ENCODE results near the gene LRSAM1. TPM values are rescaled to one million over a fixed set of nuclear protein-coding genes. Genes with fewer than 3 reads are reported as not detected.

Gene LRSAM1
- total and polyA plus RNA-seq, 9 of the 15 experiments (the other 6 are each of a cell fraction or from before 2014, with no cell fraction given), result 0.07 to 16.2 (median 4.7) TPM

DNA sequence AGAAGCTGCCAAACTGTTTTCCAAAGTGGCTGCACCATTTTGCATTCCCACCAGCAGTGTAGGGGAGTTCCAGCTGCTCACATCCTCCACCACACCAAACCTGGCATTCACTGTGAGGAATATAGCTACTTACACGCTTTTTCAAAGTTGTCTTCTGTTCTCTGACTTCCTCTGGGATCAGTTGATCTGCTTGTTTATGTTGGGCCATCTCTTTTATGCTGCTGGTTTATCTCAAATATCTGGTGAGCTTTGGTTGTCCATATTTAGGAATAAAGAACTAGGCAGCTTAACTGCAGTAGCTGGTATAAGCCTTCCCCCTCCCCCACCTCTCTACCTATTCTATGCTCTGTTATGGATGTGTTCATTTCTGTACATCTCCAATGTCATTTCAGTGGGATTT, 35.7 kb upstream of the LRSAM1 start:
- Histone ChIP-seq H3K79me2 (ENCODE audit: control insufficient read depth, insufficient read depth, low read length) (no peaks in the 10 kb centered on the region), H3K27ac (ENCODE audit: extremely low read depth, low read depth, low read length) (no peak overlapping the region), H3K4me2 (ENCODE audit: insufficient read depth, low read length) (no peak overlapping the region), H3K9ac (ENCODE audit: insufficient read depth in 1 of 2, low read depth in 2 of 2, low read length in 2 of 2) (no peak overlapping the region), H3K9me1 (ENCODE audit: control insufficient read depth, insufficient read depth, low read length) (no peaks in the 10 kb centered on the region), H3K36me3 (ENCODE audit: control insufficient read depth, insufficient read depth, low read length) (no peaks in the 10 kb centered on the region), H3K9me3 (replicated peaks; ENCODE audit: control insufficient read depth, insufficient read depth, low read depth, low read length) (no peaks in the 10 kb centered on the region), H3K4me1 (replicated peaks in 1 of 2; ENCODE audit: control insufficient read depth in 2 of 2, insufficient read depth in 2 of 2, low read length in 2 of 2) (peaks cover 12 to 14% of the 10 kb centered on the region in 2 experiments; a peak in 4 of 5 replicates), H4K20me1 (replicated peaks; ENCODE audit: control insufficient read depth, insufficient read depth, low read length) (0 out of 2 replicates have a peak, but pooled peaks cover 4% of the 10 kb centered on the region), H3K4me3 (no peak overlapping the region), H2AFZ (ENCODE audit: low read depth, low read length) (no peak overlapping the region), H3K27me3 (ENCODE audit: control insufficient read depth in 2 of 2, insufficient read depth in 2 of 2, low read length in 2 of 2) (no peaks in the 10 kb centered on the region)
- no peak for TF ChIP-seq KLF13 (tag; IDR thresholded peaks at IDR 0.05; ENCODE audit: borderline replicate concordance, low read depth)
- no peak for TF ChIP-seq ETV6 (IDR thresholded peaks at IDR 0.05; ENCODE audit: borderline replicate concordance in 1 of 2, low read depth in 2 of 2, low read length in 1 of 2)
- no peak for TF ChIP-seq ETV6 (CRISPR knock-in tag; IDR thresholded peaks at IDR 0.05; ENCODE audit: borderline replicate concordance)
- no peak for TF ChIP-seq CHCHD3 (CRISPR knock-in tag; IDR thresholded peaks at IDR 0.05)
- no peak for TF ChIP-seq FOXA3 (CRISPR knock-in tag; conservative IDR thresholded peaks at IDR 0.05 in 1 of 2, IDR thresholded peaks at IDR 0.05 in 1 of 2)
- POLR2A ChIA-PET, result interaction anchor here (1.1 to 1.5 kb wide), 2 partner anchors 9 to 13 kb away, joined by 5 to 6 read pairs; partner anchors contain the start of gene ZNF79
- DNase-seq (ENCODE audit: extremely low read depth in 1 of 4, low spot score in 3 of 4) (no peak), FAIRE-seq (peak; percentile 11), ATAC-seq (no peak)
- intact Hi-C loops (cut with micrococcal nuclease) (no loop called here), in situ Hi-C loops (cut with MboI) (no loop called here)
- CTCF ChIA-PET (ENCODE audit: low intra/inter-chr PET ratio), result no interaction called here
- 23% methylated on average over 1 of the region's 1 CpG for WGBS (ENCODE audit: insufficient coverage, low coverage, missing lambda C conversion rate)
- BruUV-seq (replicated peaks), result no TSS peak

Data from K562 (cell line).